MCF 10A (cell line): ENCODE data around the gene SPINK2. TPM values are rescaled to one million over a fixed set of nuclear protein-coding genes. Genes with fewer than 3 reads are reported as not detected.

ENCODE experiments used
- BruUV-seq: library from RNA; stranded (reverse); fragments of 400-500 nt; replicated peaks from 2 replicates; lab custom pipeline; 2021; lab: Mats Ljungman, UMichigan
- CTCF ChIA-PET: fragments of 300-600 bp; sonication (Branson Sonifier 250); formaldehyde crosslinking; extraction: SDS; loops from one replicate; lab custom pipeline; 2021; ENCODE audit warnings: antibody characterized with exemption, inconsistent platforms; lab: Yijun Ruan, JAX
- POLR2A ChIA-PET: fragments of 300-600, 350-650 bp; sonication (Branson Sonifier 250); formaldehyde crosslinking; extraction: SDS; loops from one replicate; lab custom pipeline; 2020; ENCODE audit warnings: antibody characterized with exemption, inconsistent platforms; lab: Yijun Ruan, JAX
- DNase-seq: peaks from one replicate; pipeline ENCODE4 v3.0.0-alpha.2; 2018; ENCODE audit not compliant: unreplicated experiment
- H3K27ac Mint-ChIP-seq: one replicate; pipeline ENCODE4 v1.8.0; 2022; ENCODE audit warnings: mild to moderate bottlenecking, low read depth, mixed read lengths; ENCODE audit not compliant: unreplicated experiment
- H3K27me3 Mint-ChIP-seq: one replicate; pipeline ENCODE4 v1.8.0; 2022; ENCODE audit warnings: mixed read lengths; ENCODE audit not compliant: insufficient read depth, unreplicated experiment
- H3K36me3 Mint-ChIP-seq: one replicate; pipeline ENCODE4 v1.8.0; 2022; ENCODE audit warnings: mild to moderate bottlenecking, moderate library complexity, mixed read lengths; ENCODE audit not compliant: insufficient read depth, unreplicated experiment
- H3K4me1 Mint-ChIP-seq: one replicate; pipeline ENCODE4 v1.8.0; 2022; ENCODE audit warnings: mixed read lengths; ENCODE audit not compliant: insufficient read depth, unreplicated experiment
- H3K4me3 Mint-ChIP-seq: one replicate; pipeline ENCODE4 v1.8.0; 2022; ENCODE audit warnings: mild to moderate bottlenecking, moderate library complexity, mixed read lengths; ENCODE audit not compliant: unreplicated experiment
- H3K9me3 Mint-ChIP-seq: one replicate; pipeline ENCODE4 v1.8.0; 2022; ENCODE audit warnings: mixed read lengths; ENCODE audit not compliant: unreplicated experiment
- CTCF ChIP-seq: fragments of 200-600 bp; IDR thresholded peaks from one replicate; pipeline ENCODE4 v1.8.0; 2022; ENCODE audit warnings: antibody characterized with exemption, mild to moderate bottlenecking; ENCODE audit not compliant: unreplicated experiment
- intact Hi-C: fragments of 100-400 bp; cut with micrococcal nuclease; formaldehyde crosslinking; loops from 2 replicates; pipeline ENCODE4 v1.14.1; 2022
- total RNA-seq: library from RNA; stranded (reverse); gene quantifications from 2 replicates; pipeline ENCODE4 v1.2.3, GENCODE V29; 2022

The SPINK2 gene
- total RNA-seq, 1 experiment from 2014 or later = not detected

- Mint-ChIP-seq H3K4me1 (peaks cover 4% of the 10 kb centered on the region), H3K4me3 (no peak overlapping the region), H3K9me3 (no peaks in the 10 kb centered on the region), H3K27me3 (no peaks in the 10 kb centered on the region), H3K27ac (no peak overlapping the region), H3K36me3 (no peaks in the 10 kb centered on the region)
- ChIA-PET CTCF (interaction anchor here (0.6 to 2.8 kb wide), 3 partner anchors 20 to 557 kb away, joined by 3 to 9 read pairs (median 4); no protein-coding TSS in a partner anchor), POLR2A (no interaction called here)
- intact Hi-C loops = no loop called here
- DNase-seq = no peak
- BruUV-seq = no TSS peak
- TF ChIP-seq CTCF = no peak
Measured at GRCh38 chr4:56856656-56857055, 35.2 kb upstream of the SPINK2 start.

GRCh38 chr4:56850910-56851309, 29.4 kb upstream of the SPINK2 start:
- BruUV-seq = no TSS peak
- no peak for TF ChIP-seq CTCF
- no peak overlapping the region for H3K27ac Mint-ChIP-seq
- no peaks in the 10 kb centered on the region for H3K4me1 Mint-ChIP-seq
- DNase-seq = no peak
- H3K4me3 Mint-ChIP-seq = no peak overlapping the region
- no peaks in the 10 kb centered on the region for H3K9me3 Mint-ChIP-seq
- CTCF ChIA-PET = no interaction called here
- POLR2A ChIA-PET = interaction anchor here (0.6 kb wide), 1 partner anchor 482 kb away, joined by 3 read pairs; no protein-coding TSS in a partner anchor
- no peaks in the 10 kb centered on the region for H3K27me3 Mint-ChIP-seq
- intact Hi-C loops = no loop called here
- no peaks in the 10 kb centered on the region for H3K36me3 Mint-ChIP-seq

- intact Hi-C loops = no loop called here
- H3K4me3 Mint-ChIP-seq = no peak overlapping the region
- no peak for TF ChIP-seq CTCF
- no peaks in the 10 kb centered on the region for H3K9me3 Mint-ChIP-seq
- ChIA-PET POLR2A (no interaction called here), CTCF (interaction anchor here (3.9 kb wide), 1 partner anchor 8 kb away, joined by 19 read pairs; no protein-coding TSS in a partner anchor)
- H3K27me3 Mint-ChIP-seq = no peaks in the 10 kb centered on the region
- no peaks in the 10 kb centered on the region for H3K4me1 Mint-ChIP-seq
- no peak for DNase-seq
- no TSS peak for BruUV-seq
- H3K36me3 Mint-ChIP-seq = no peaks in the 10 kb centered on the region
- H3K27ac Mint-ChIP-seq = no peak overlapping the region
Measured at GRCh38 chr4:56844802-56845580, 23.5 kb upstream of the SPINK2 start.

GRCh38 chr4:56843421-56843899, 22.0 kb upstream of the SPINK2 start:
- TF ChIP-seq CTCF = no peak
- no peaks in the 10 kb centered on the region for H3K4me1 Mint-ChIP-seq
- no peaks in the 10 kb centered on the region for H3K36me3 Mint-ChIP-seq
- intact Hi-C loops = no loop called here
- ChIA-PET CTCF (interaction anchor here (0.6 kb wide), 1 partner anchor 299 kb away, joined by 3 read pairs; no protein-coding TSS in a partner anchor), POLR2A (no interaction called here)
- no peaks in the 10 kb centered on the region for H3K9me3 Mint-ChIP-seq
- no TSS peak for BruUV-seq
- no peak overlapping the region for H3K4me3 Mint-ChIP-seq
- DNase-seq = no peak
- no peak overlapping the region for H3K27ac Mint-ChIP-seq
- no peaks in the 10 kb centered on the region for H3K27me3 Mint-ChIP-seq
